ENCODE results near the gene DNAJC17.

DNA sequence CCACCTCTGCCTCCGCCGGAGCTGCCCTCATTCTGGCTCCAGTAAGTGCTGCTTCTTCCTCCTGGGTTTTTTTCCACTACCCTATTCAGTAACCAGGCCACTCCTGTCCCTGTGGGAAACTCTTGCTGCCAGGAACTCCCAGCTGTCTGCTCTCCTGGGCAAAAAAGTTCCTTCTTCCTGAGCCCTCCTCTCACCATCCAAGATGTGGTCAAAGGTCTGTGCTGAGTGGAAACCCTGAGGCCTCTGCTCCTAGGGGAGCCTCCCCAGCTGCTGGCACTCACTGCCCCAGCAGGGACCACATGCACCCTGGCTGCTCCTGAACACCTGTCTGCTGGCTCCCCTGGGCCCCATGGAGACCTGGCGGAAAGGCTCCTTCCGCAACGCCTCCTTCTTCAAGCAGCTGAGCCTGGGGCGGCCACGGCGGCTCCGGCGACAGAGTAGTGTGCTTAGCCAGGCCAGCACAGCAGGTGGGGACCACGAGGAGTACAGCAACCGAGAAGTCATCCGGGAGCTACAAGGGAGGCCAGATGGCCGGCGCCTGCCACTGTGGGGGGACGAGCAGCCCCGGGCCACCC, 37.0 kb downstream of the DNAJC17 start:
- TF ChIP-seq CTCF (IDR thresholded peaks at IDR 0.05; ENCODE audit: low read length), result no peak
- TF ChIP-seq EZH2 (IDR thresholded peaks at IDR 0.05; ENCODE audit: borderline replicate concordance, low read length), result no peak

Data from OCI-LY1 (cell line).